Measurements from ENCODE around the gene VPS13D. TPM values are rescaled to one million over a fixed set of nuclear protein-coding genes. Genes with fewer than 3 reads are reported as not detected.
"Not testable (repeated sequence)": the region's sequence is repeated elsewhere in the genome, so short reads cannot be mapped to it uniquely, and the experiment has no call there.

VPS13D gene
- total and polyA plus RNA-seq, 2 donors = 27.2 to 59.4 TPM

DNA sequence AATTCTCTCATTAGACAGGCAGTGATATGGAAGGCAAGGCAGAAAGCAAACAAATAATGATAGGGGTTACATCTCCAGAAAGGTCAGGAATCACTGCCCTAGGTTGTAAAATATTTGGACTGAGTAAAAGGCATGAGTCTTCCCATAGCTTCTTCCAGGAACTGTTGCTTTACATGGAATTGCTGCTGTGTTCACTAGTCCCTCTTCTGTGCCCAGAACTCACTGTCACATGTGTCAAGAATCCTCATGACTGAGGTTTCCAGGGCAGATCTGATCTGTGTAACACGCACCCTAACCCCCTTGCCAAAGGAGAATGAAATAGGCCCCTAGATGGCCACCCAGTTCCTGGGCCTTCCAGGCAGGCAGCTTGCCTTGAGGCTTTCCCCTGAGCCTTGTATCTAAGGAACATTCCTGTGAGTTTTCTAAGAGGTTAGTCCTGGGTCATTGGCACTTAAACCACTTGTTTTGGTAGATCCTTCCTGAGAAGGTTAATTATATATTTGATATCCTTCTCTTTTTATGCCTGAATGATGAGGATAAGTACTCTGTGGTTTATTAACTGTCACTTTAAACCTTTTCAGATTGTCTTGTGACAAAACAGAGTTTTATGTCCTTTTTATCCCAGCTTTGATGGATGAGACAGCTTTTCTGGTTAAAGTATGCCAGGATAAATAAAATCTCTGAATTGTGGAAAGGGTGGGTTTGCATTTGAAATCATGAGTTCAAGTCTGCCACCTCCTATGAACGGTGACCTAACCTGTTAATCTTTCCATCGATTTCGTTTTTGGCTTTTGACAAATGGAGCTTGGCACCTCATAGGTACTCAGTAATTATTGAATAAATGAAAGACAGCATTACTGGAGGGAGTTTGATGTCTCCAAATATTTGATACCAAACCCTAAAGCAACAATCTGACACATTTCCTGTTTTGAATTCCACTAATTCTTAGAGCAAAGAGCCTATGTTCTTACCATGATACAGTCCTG lies 224.9 kb downstream of the VPS13D start:
- H3K4me1 ChIP-seq (ENCODE audit: insufficient read depth) = peaks cover 8% of the 10 kb centered on the region
- no peak overlapping the region for H3K4me3 ChIP-seq (ENCODE audit: low read depth, low read length)
- no peaks in the 10 kb centered on the region for H3K36me3 ChIP-seq (ENCODE audit: insufficient read depth)
- DNase-seq (ENCODE audit: extremely low spot score) = no peak
- H3K27ac ChIP-seq (ENCODE audit: low read depth) = peak overlapping the region; percentile 75
- 61% methylated on average over 4 of the region's 4 CpGs for WGBS

DNA sequence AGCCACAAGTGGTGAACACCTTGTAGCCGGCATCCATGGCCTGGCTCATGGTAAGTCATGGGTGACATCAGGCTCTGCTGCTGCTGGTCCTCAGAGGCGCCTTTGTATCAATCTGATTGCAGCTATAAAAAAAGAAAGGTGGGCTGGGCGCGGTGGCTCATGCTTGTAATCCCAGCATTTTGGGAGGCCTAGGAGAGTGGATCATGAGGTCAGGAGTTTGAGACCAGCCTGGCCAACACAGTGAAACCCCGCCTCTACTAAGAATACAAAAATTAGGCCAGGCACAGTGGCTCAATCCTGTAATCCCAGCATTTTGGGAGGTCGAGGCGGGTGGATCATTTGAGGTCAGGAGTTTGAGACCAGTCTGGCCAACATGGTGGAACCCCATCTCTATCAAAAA lies 226.3 kb downstream of the VPS13D start:
- not testable (repeated sequence) for H3K4me3 ChIP-seq (ENCODE audit: low read depth, low read length); H3K4me1 ChIP-seq (ENCODE audit: insufficient read depth); DNase-seq (ENCODE audit: extremely low spot score); H3K36me3 ChIP-seq (ENCODE audit: insufficient read depth); H3K27ac ChIP-seq (ENCODE audit: low read depth)
- 97% methylated on average over 7 of the region's 7 CpGs for WGBS

DNA sequence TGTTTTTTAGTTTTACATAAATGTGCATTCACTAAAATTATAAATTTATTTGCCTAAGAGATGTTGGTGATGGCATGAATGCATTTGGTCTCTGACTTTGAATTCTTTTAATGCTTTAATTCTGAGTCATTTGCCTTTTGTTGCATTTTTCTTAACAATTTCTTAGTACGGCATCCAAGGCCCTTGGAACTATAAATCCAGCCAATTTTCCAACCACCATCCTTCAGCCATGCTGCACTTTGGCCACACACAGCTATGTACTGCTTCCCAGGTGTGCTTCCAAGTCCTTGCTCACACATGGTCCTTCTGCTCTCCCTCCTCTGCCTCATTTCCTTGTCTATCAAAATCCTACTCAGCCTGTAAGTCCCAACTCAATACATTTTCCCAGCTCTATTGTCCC lies 227.1 kb downstream of the VPS13D start:
- 52% methylated on average over 1 of the region's 1 CpG for WGBS
- DNase-seq (ENCODE audit: extremely low spot score) = no peak
- no peak overlapping the region for H3K27ac ChIP-seq (ENCODE audit: low read depth)
- H3K4me1 ChIP-seq (ENCODE audit: insufficient read depth) = peaks cover 3% of the 10 kb centered on the region
- no peaks in the 10 kb centered on the region for H3K36me3 ChIP-seq (ENCODE audit: insufficient read depth)
- no peak overlapping the region for H3K4me3 ChIP-seq (ENCODE audit: low read depth, low read length)

DNA sequence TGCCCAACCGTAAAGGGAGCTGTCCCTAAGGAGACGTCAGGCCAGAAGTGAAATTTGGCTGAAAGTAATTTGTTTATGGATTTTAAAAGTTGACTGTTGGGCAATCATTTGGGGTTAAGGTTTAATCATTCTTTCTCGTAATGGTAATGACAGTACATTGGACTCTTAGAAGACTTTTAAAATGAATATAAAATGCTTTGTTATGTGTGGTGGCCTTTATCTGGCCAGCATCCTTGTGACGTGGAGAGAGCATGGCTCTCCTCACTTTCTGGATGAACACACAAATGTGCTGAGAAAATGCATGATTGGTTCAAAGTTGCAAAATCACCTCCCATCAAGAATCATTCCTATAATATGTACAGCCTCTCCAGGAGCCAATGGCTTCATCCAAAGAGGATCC lies 227.9 kb downstream of the VPS13D start:
- Histone ChIP-seq H3K4me1 (ENCODE audit: insufficient read depth) (peaks cover 3% of the 10 kb centered on the region), H3K27ac (ENCODE audit: low read depth) (no peak overlapping the region), H3K4me3 (ENCODE audit: low read depth, low read length) (no peak overlapping the region), H3K36me3 (ENCODE audit: insufficient read depth) (no peaks in the 10 kb centered on the region)
- DNase-seq (ENCODE audit: extremely low spot score) = no peak
- WGBS = 60% methylated on average over 4 of the region's 4 CpGs

DNA sequence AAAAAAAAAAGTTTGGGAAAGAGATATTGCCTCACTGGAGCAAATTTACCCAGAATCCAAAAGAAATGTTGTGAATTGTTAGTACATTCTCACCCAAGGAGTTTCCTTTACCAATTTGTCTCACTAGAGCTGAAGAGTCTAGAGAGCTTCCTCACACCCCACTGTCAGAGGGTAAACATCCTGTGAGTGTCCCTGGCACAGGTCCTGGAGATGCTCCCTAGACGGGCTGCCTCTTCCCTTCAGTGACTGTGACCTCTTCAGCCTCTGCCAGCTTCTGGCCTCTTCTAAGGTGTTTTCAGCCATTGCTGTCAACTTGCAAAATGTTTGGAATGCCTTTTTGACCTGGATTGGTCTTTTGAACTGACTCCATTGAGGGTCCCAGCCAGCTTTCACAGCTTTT lies 228.7 kb downstream of the VPS13D start:
- no peaks in the 10 kb centered on the region for H3K36me3 ChIP-seq (ENCODE audit: insufficient read depth)
- WGBS = 54% methylated on average over 1 of the region's 1 CpG
- H3K27ac ChIP-seq (ENCODE audit: low read depth) = peak overlapping the region; percentile 39
- H3K4me3 ChIP-seq (ENCODE audit: low read depth, low read length) = no peak overlapping the region
- H3K4me1 ChIP-seq (ENCODE audit: insufficient read depth) = peaks cover 3% of the 10 kb centered on the region
- DNase-seq (ENCODE audit: extremely low spot score) = no peak

DNA sequence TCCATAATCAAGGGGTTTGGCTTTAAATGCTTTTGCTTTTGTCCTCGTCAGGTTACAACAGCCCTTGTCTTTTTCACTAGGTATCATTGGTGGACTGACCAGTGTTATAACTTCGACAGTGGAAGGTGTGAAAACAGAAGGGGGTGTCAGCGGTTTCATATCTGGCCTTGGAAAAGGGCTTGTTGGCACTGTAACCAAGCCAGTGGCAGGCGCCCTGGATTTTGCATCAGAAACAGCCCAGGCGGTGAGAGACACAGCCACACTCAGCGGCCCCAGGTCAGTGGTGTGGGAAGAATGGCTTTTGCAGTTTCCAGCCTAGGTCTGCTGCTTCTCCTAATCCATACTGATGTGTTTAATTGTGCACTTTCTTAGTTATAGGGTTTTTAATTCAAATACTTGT lies 230.3 kb downstream of the VPS13D start:
- Histone ChIP-seq H3K27ac (ENCODE audit: low read depth) (no peak overlapping the region), H3K36me3 (ENCODE audit: insufficient read depth) (no peaks in the 10 kb centered on the region), H3K4me1 (ENCODE audit: insufficient read depth) (peaks cover 2% of the 10 kb centered on the region), H3K4me3 (ENCODE audit: low read depth, low read length) (no peak overlapping the region)
- DNase-seq (ENCODE audit: extremely low spot score) = no peak
- WGBS = 92% methylated on average over 6 of the region's 6 CpGs

DNA sequence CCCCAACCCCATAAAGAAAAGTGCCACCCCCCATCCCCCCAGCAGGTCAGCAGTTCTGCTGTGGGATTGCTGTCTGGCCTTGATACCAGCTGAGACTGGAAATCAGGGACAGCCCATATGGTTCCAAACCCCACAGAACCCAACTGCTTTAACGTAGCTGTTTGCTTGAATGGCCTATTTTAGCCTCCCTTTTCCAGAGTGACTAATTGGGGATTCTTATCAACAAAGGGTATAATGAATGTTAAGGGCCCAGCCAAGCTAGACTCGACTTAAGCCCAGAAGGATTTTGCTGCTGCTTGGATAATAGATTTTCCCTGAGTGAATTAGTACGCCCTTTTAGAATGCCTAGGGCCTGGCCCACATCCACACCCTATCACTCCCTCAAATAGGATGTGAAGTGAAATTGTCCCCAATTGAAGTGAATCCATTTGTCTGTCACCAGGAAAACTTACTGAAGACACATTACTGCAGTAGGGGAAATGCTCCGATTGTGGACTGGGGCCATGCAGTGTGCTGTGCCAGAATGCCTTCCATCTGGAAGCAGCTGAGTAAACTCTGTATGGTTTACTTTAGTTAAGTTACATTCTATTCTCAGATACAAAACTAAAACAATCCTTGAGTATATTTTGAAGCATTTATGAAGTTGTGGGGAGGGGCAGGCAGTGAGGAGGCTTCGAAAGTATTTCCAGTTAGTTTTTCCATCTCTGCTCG lies 231.2 kb downstream of the VPS13D start:
- Histone ChIP-seq H3K27ac (ENCODE audit: low read depth) (no peak overlapping the region), H3K4me1 (ENCODE audit: insufficient read depth) (peaks cover 2% of the 10 kb centered on the region), H3K4me3 (ENCODE audit: low read depth, low read length) (no peak overlapping the region), H3K36me3 (ENCODE audit: insufficient read depth) (no peaks in the 10 kb centered on the region)
- WGBS = 19% methylated on average over 6 of the region's 6 CpGs
- no peak for DNase-seq (ENCODE audit: extremely low spot score)

DNA sequence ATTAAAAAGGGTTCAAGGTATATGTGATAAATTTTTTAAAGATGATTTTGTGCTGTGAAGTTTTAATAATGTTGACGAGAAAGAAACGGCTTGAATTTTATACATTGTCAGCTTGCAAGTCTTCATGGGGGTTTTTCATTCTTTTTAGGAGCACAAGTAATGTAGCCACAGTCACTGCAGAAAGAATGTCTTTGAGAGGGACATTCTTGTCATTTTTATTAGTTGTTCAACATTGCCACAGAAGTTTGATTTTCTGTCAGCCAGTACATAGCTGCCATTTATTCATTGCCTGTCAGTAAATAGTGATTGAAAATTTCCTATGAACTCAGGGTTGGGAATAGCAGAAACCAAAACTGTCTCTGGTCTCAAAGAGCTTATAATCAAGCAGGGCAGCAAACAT lies 231.9 kb downstream of the VPS13D start:
- H3K4me1 ChIP-seq (ENCODE audit: insufficient read depth) = peaks cover 2% of the 10 kb centered on the region
- H3K4me3 ChIP-seq (ENCODE audit: low read depth, low read length) = no peak overlapping the region
- WGBS = 35% methylated on average over 2 of the region's 2 CpGs

DNA sequence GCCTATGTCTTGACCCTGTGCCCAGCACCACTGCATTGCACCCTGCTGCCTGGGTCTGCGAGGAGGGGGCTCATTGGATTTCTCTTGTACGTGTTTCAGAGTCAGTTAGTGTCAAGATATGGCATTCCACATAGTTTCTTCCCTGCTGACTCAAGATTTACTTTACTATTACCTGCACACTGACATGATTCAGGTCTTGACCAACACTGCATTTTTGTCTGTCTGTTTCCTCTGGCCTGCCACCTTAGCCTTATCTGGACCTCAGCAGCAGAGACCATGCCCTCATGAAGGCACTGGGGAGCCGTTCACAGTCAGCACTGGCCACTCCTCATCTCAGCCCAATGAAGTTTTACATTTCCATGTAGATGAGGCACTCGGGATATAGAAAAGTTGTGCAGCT lies 232.8 kb downstream of the VPS13D start:
- no peak for DNase-seq (ENCODE audit: extremely low spot score)
- 67% methylated on average over 4 of the region's 4 CpGs for WGBS
- peak overlapping the region; percentile 41 for H3K27ac ChIP-seq (ENCODE audit: low read depth)
- H3K4me1 ChIP-seq (ENCODE audit: insufficient read depth) = peaks cover 2% of the 10 kb centered on the region
- no peaks in the 10 kb centered on the region for H3K36me3 ChIP-seq (ENCODE audit: insufficient read depth)
- H3K4me3 ChIP-seq (ENCODE audit: low read depth, low read length) = no peak overlapping the region

More for the DNA sequence above, 231.9 kb downstream of the VPS13D start:
- no peak for DNase-seq (ENCODE audit: extremely low spot score)
- Histone ChIP-seq H3K36me3 (ENCODE audit: insufficient read depth) (no peaks in the 10 kb centered on the region), H3K27ac (ENCODE audit: low read depth) (no peak overlapping the region)

DNA sequence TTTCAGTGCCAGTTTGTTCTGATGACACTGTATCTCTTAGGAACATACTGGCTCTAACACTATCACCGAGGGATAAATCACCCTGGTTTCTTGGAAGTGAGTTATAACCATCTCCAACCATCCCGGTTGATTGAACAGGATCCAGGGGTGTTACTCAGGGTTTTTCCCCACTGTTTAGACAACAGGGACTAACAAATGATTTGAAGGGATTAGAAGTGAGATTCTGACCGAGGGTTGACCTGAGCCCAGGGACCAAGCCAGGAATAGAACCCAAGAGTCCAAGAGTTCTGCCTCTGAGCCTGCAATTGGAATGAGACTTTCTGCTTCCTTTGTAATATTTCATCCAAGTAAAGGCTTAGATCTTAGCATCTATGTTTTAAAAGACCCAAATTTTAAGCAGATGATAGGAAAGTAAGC lies 234.2 kb downstream of the VPS13D start:
- DNase-seq (ENCODE audit: extremely low spot score) = no peak
- 28% methylated on average over 3 of the region's 3 CpGs for WGBS
- Histone ChIP-seq H3K4me1 (ENCODE audit: insufficient read depth) (no peaks in the 10 kb centered on the region), H3K27ac (ENCODE audit: low read depth) (peak overlapping the region; percentile 16), H3K4me3 (ENCODE audit: low read depth, low read length) (no peak overlapping the region), H3K36me3 (ENCODE audit: insufficient read depth) (no peaks in the 10 kb centered on the region)

DNA sequence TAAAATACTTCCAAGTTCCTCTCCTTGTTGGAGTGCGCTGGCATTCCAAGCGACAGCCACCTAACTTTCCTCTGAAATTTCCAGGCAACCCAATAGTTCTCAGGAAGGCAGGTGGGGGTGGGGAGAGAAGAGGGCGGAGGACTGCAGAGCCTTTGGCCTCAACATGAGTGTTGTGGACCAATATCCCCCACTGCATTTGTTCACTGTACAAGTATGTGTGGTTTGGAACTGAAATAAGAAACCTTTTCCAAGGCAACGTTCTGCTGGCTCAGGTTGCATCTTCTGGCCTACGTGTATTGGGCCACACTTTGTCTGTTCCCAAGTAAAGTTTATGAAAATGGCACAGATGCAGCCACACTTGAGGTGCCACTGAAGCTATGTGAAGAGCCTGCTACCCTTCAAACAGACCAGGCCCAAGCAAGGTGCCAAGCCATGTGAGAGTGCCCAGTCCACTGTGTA lies 234.8 kb downstream of the VPS13D start:
- H3K27ac ChIP-seq (ENCODE audit: low read depth) = no peak overlapping the region
- no peaks in the 10 kb centered on the region for H3K4me1 ChIP-seq (ENCODE audit: insufficient read depth)
- no peak overlapping the region for H3K4me3 ChIP-seq (ENCODE audit: low read depth, low read length)
- WGBS = 29% methylated on average over 5 of the region's 5 CpGs
- no peak for DNase-seq (ENCODE audit: extremely low spot score)
- no peaks in the 10 kb centered on the region for H3K36me3 ChIP-seq (ENCODE audit: insufficient read depth)

DNA sequence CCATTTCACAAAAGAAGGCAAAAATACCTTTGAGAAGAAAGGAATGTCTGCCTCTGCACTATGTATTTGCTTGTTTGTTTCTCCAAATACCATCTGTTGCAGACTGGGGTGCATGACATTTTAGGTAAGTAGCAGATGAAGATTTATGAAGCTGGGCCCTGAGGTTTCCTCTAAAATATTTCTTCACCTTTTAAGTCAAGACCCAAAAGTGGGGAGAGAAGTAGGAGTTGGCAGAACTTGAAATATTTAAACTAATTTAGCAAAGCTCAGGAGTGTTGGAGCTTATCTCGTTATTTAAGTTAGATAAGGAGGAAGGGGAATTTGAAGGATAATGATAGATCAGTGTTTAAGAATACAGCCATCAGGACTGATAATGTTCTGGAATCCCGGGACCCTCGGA lies 235.3 kb downstream of the VPS13D start:
- Histone ChIP-seq H3K27ac (ENCODE audit: low read depth) (no peak overlapping the region), H3K4me1 (ENCODE audit: insufficient read depth) (no peaks in the 10 kb centered on the region), H3K36me3 (ENCODE audit: insufficient read depth) (no peaks in the 10 kb centered on the region), H3K4me3 (ENCODE audit: low read depth, low read length) (no peak overlapping the region)
- DNase-seq (ENCODE audit: extremely low spot score) = no peak
- 72% methylated on average over 3 of the region's 3 CpGs for WGBS

DNA sequence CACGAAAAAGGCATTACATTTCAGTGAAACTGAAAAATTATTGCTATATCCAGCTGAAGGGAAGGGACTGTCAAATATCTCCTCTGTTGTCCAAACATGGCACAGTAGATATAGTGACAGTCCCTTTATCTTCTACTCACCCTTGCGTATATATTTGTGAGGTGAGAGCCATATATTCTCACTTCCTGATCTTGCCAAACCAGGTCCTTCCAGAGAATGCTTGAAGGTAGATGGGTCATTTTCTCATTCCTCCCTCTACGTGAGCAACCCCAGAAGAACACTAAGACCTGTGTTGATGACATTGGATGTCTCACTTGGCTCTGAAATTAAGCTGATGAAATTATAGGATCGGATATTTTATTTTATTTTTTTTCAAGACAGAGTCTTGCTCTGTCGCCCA lies 237.0 kb downstream of the VPS13D start:
- Histone ChIP-seq H3K4me3 (ENCODE audit: low read depth, low read length) (no peak overlapping the region), H3K4me1 (ENCODE audit: insufficient read depth) (no peaks in the 10 kb centered on the region), H3K27ac (ENCODE audit: low read depth) (no peak overlapping the region), H3K36me3 (ENCODE audit: insufficient read depth) (no peaks in the 10 kb centered on the region)
- 98% methylated on average over 5 of the region's 5 CpGs for WGBS
- DNase-seq (ENCODE audit: extremely low spot score) = no peak
